MV-4-11 (cell line): ENCODE results near the gene GAD1.

Experiments used
- DNase-seq: peaks from one replicate; lab custom pipeline; 2025; lab: John Stamatoyannopoulos, UW

Gene GAD1

DNA sequence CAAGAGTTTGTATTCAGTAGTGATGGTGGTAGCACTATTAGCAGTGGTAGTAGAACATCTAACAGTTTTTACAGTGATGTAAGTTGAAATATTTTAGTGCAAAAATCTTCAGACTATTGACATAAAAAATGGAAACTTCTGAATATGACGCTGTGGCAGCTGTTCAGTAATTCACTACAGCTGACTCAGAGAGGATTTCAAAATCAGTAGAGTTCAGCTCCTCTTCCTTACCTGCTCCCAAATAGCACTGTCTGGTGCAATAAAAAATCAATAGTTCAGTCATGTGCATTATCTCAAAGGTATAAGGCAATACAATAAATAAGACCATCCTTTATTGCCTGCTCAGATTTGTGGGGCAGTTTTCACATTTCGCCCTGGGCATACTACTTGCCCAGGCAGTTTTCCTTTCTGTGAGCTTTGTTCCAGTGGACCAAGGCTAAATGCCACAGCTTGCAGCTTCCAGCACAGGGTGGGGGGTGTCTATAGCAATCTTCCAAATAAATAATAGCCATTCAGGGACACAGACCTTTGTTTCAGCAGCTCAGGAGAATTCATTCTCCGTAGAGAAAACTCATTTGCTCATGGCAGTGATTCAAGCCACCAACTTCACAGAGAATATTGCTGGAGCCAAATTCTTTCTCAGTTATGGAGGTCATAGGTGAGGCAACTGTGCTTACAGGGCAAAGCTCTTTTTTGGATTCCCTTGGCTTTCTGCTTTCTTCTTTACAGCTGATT lies 78.5 kb downstream of the GAD1 start:
- no peak for DNase-seq

DNA sequence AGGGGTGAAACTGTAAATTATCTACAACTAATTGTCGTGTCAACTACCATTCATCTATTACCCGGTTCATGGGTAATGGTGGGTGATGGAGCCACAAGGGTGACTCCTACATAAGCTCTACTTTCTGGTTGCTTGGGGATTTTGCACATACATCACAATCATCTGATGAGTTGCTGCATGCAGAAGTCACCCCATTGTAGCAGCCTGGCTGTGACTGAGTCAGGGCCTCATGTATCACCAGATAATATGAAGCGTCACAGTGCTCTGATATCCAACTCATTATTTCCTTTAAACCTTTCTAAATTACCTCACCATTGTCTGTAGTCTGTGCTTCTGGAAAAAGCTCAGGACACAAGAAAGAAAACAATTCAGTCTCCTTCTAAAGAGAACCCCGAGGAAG lies 79.9 kb downstream of the GAD1 start:
- DNase-seq, result no peak

DNA sequence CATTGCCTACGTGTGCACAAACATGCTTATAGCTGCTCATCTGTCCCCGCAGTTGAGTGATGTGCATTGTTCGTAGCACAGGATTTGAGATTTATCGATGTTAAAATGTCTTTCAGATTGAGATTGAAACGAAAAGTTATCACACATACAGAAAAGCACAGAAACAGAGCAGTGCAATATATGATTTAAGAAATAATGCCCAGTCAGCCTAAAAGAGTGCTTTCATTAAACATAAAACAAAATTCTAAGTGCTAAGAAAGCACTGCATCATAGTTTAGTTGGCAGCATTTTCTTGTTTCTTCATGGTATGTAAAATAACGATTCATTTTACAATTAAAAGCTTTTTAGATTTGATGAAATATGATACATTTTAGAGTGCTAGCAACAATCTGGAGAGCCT lies 80.4 kb downstream of the GAD1 start:
- DNase-seq, result no peak

DNA sequence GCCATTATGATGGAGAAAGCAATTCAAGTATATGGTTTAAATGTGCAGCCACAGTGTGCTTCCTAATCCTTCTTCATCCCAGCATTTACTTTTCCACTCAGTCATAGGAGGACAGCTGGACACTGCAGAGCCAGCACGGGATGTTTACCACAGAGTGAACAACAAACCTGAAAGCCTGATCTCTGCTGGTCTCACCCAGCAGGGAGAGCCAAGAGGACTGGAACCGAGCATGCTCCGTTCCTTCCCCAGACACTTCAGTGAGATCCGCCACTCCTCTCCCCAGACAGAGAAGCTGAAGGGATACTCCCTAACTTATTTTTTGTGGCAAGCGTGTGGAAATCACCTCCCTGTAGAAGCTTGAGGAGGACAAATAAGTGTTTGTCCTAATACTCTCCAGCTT lies 89.2 kb downstream of the GAD1 start:
- no peak for DNase-seq
